Measurements from ENCODE around the gene RPL5. TPM values are rescaled to one million over a fixed set of nuclear protein-coding genes. Genes with fewer than 3 reads are reported as not detected.

The RPL5 gene
- total RNA-seq, 1 donor from 2014 or later: 1,364 TPM

DNA sequence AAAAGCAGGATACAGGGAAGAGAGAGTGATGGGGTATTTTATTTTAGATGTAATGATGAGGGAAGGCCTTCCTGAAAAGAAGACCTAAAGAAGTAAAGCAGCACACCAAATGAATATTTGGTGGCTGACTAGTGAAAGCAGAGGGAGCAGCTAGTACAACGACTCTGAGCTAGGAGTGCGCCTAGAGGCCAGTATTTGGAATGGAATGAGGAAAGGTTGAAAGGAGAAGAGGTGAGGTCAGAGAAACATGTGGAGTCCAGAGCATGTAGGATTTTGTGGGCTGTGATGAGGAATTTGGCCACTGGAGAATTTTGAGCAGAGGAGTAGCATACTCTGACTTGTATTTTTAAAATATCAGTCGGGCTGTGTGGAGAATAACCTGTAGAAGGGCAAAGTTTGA is 11.8 kb upstream of the RPL5 start:
- TF ChIP-seq, protein P1, sequence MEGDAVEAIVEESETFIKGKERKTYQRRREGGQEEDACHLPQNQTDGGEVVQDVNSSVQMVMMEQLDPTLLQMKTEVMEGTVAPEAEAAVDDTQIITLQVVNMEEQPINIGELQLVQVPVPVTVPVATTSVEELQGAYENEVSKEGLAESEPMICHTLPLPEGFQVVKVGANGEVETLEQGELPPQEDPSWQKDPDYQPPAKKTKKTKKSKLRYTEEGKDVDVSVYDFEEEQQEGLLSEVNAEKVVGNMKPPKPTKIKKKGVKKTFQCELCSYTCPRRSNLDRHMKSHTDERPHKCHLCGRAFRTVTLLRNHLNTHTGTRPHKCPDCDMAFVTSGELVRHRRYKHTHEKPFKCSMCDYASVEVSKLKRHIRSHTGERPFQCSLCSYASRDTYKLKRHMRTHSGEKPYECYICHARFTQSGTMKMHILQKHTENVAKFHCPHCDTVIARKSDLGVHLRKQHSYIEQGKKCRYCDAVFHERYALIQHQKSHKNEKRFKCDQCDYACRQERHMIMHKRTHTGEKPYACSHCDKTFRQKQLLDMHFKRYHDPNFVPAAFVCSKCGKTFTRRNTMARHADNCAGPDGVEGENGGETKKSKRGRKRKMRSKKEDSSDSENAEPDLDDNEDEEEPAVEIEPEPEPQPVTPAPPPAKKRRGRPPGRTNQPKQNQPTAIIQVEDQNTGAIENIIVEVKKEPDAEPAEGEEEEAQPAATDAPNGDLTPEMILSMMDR (IDR thresholded peaks at IDR 0.05; ENCODE audit: unreplicated experiment): no peak
- Mint-ChIP-seq H3K4me1 (ENCODE audit: low read depth) (peaks cover 29% of the 10 kb centered on the region), H3K4me3 (ENCODE audit: low read depth) (no peak overlapping the region), H3K9me3 (ENCODE audit: low read depth) (no peaks in the 10 kb centered on the region), H3K36me3 (ENCODE audit: insufficient read depth) (no peaks in the 10 kb centered on the region), H3K27ac (no peak overlapping the region), H3K27me3 (no peaks in the 10 kb centered on the region)
- DNase-seq (ENCODE audit: low spot score, unreplicated experiment): no peak

DNA sequence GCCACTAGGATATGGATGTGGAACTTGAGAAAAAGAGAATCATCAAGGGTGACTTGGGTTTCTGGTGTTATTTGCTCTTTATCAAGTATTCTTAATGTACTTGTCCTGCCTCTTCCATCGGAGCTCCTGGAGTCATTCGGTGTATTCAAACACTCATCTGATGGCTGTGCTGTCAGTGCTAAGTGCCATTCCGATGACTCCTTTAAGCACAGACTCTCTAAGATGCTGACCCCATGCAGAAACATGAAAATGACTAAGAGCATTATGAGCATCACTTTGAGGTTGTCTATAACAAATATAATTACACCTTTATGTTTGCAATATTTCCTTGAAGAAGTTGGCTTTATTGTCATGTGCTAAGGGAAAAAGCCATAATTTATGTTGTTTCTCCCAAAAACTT is 11.3 kb upstream of the RPL5 start:
- Mint-ChIP-seq H3K4me3 (ENCODE audit: low read depth) (no peak overlapping the region), H3K4me1 (ENCODE audit: low read depth) (peaks cover 29% of the 10 kb centered on the region), H3K27ac (no peak overlapping the region), H3K36me3 (ENCODE audit: insufficient read depth) (no peaks in the 10 kb centered on the region), H3K9me3 (ENCODE audit: low read depth) (no peaks in the 10 kb centered on the region), H3K27me3 (no peaks in the 10 kb centered on the region)
- TF ChIP-seq, protein P1 (IDR thresholded peaks at IDR 0.05; ENCODE audit: unreplicated experiment): no peak
- no peak for DNase-seq (ENCODE audit: low spot score, unreplicated experiment)

- no peak for DNase-seq (ENCODE audit: low spot score, unreplicated experiment)
- Mint-ChIP-seq H3K9me3 (ENCODE audit: low read depth) (no peaks in the 10 kb centered on the region), H3K4me3 (ENCODE audit: low read depth) (no peak overlapping the region), H3K36me3 (ENCODE audit: insufficient read depth) (no peaks in the 10 kb centered on the region), H3K4me1 (ENCODE audit: low read depth) (peaks cover 14% of the 10 kb centered on the region), H3K27me3 (no peaks in the 10 kb centered on the region), H3K27ac (no peak overlapping the region)
- TF ChIP-seq, protein P1 (IDR thresholded peaks at IDR 0.05; ENCODE audit: unreplicated experiment): no peak
Observed at GRCh38 chr1:92822879-92823278, 9.0 kb upstream of the RPL5 start.

- TF ChIP-seq, protein P1 (IDR thresholded peaks at IDR 0.05; ENCODE audit: unreplicated experiment): no peak
- Mint-ChIP-seq H3K27ac (no peak overlapping the region), H3K9me3 (ENCODE audit: low read depth) (no peaks in the 10 kb centered on the region), H3K36me3 (ENCODE audit: insufficient read depth) (no peaks in the 10 kb centered on the region), H3K4me1 (ENCODE audit: low read depth) (peaks cover 9% of the 10 kb centered on the region), H3K27me3 (no peaks in the 10 kb centered on the region), H3K4me3 (ENCODE audit: low read depth) (no peak overlapping the region)
- DNase-seq (ENCODE audit: low spot score, unreplicated experiment): no peak
Observed at GRCh38 chr1:92826792-92827191, 5.0 kb upstream of the RPL5 start.

GRCh38 chr1:92831368-92831761 is 475 bp upstream of the RPL5 start:
- H3K36me3 Mint-ChIP-seq (ENCODE audit: insufficient read depth): peaks cover 17% of the 10 kb centered on the region
- H3K4me1 Mint-ChIP-seq (ENCODE audit: low read depth): peaks cover 29% of the 10 kb centered on the region
- no peak for DNase-seq (ENCODE audit: low spot score, unreplicated experiment)
- no peaks in the 10 kb centered on the region for H3K27me3 Mint-ChIP-seq
- TF ChIP-seq, protein P1 (IDR thresholded peaks at IDR 0.05; ENCODE audit: unreplicated experiment): no peak
- peak overlapping the region; percentile 99 for H3K4me3 Mint-ChIP-seq (ENCODE audit: low read depth)
- no peak overlapping the region for H3K27ac Mint-ChIP-seq
- H3K9me3 Mint-ChIP-seq (ENCODE audit: low read depth): no peaks in the 10 kb centered on the region

All from progenitor cell of endocrine pancreas (in vitro differentiated cells).